ENCODE data around the gene DOCK4. TPM values are rescaled to one million over a fixed set of nuclear protein-coding genes. Genes with fewer than 3 reads are reported as not detected.

DOCK4 gene
- total RNA-seq, 6 experiments from 2014 or later: 9.4 to 29.9 (median 22.8) TPM

GRCh38 chr7:112215787-112216186, 9.6 kb upstream of the DOCK4 start:
- Histone ChIP-seq H3K27me3 (no peaks in the 10 kb centered on the region), H3K27ac (no peak overlapping the region), H3K4me3 (no peak overlapping the region), H3K36me3 (no peaks in the 10 kb centered on the region), H3K9me3 (no peaks in the 10 kb centered on the region), H3K4me1 (peaks cover 0 to 27% (median 4%) of the 10 kb centered on the region in 4 donors)
- TF ChIP-seq POLR2A (IDR thresholded peaks at IDR 0.05) (no peak), CTCF (IDR thresholded peaks at IDR 0.05) (no peak)
- ATAC-seq (no peak), DNase-seq (no peak)
- intact Hi-C loops (cut with DNase I): no loop called here
- WGBS (ENCODE audit: insufficient coverage, low coverage, low lambda C conversion rate, missing lambda C conversion rate): 68% methylated on average over 4 of the region's 4 CpGs

- peaks cover 0 to 36% (median 7%) of the 10 kb centered on the region in 4 donors for H3K4me1 ChIP-seq
- WGBS (ENCODE audit: insufficient coverage, low coverage, low lambda C conversion rate, missing lambda C conversion rate): 91% methylated on average over 1 of the region's 2 CpGs
Measured at GRCh38 chr7:112214883-112215282, 8.7 kb upstream of the DOCK4 start.

GRCh38 chr7:112214268-112214667, 8.1 kb upstream of the DOCK4 start:
- DNase-seq (no peak), ATAC-seq (no peak)
- Histone ChIP-seq H3K27ac (no peak overlapping the region), H3K9me3 (no peaks in the 10 kb centered on the region), H3K27me3 (no peaks in the 10 kb centered on the region), H3K4me3 (no peak overlapping the region), H3K4me1 (peaks cover 0 to 42% (median 7%) of the 10 kb centered on the region in 4 donors), H3K36me3 (no peaks in the 10 kb centered on the region)
- intact Hi-C loops (cut with DNase I): no loop called here
- TF ChIP-seq CTCF (IDR thresholded peaks at IDR 0.05) (no peak), POLR2A (IDR thresholded peaks at IDR 0.05) (no peak)

More at GRCh38 chr7:112214883-112215282, 8.7 kb upstream of the DOCK4 start:
- TF ChIP-seq CTCF (IDR thresholded peaks at IDR 0.05): no peak
- TF ChIP-seq POLR2A (IDR thresholded peaks at IDR 0.05): no peak
- Histone ChIP-seq H3K27ac (no peak overlapping the region), H3K4me3 (no peak overlapping the region), H3K27me3 (no peaks in the 10 kb centered on the region), H3K9me3 (no peaks in the 10 kb centered on the region), H3K36me3 (no peaks in the 10 kb centered on the region)
- DNase-seq (no peak), ATAC-seq (no peak)
- intact Hi-C loops (cut with DNase I): no loop called here

- WGBS (ENCODE audit: insufficient coverage, low coverage, low lambda C conversion rate, missing lambda C conversion rate): 75% methylated on average over 1 of the region's 1 CpG
- no peaks in the 10 kb centered on the region for H3K9me3 ChIP-seq
- peaks cover 0 to 45% (median 7%) of the 10 kb centered on the region in 4 donors for H3K4me1 ChIP-seq
- intact Hi-C loops (cut with DNase I): no loop called here
- no peaks in the 10 kb centered on the region for H3K27me3 ChIP-seq
- TF ChIP-seq CTCF (IDR thresholded peaks at IDR 0.05): no peak
- TF ChIP-seq POLR2A (IDR thresholded peaks at IDR 0.05): no peak
- no peak overlapping the region for H3K4me3 ChIP-seq
- no peaks in the 10 kb centered on the region for H3K36me3 ChIP-seq
- DNase-seq (no peak), ATAC-seq (no peak)
- H3K27ac ChIP-seq: no peak overlapping the region
Measured at GRCh38 chr7:112213735-112214134, 7.5 kb upstream of the DOCK4 start.

- no peaks in the 10 kb centered on the region for H3K27me3 ChIP-seq
- 90% methylated on average over 2 of the region's 2 CpGs for WGBS (ENCODE audit: insufficient coverage, low coverage, low lambda C conversion rate, missing lambda C conversion rate)
- no peak overlapping the region for H3K4me3 ChIP-seq
- peak overlapping the region in 1 of 3 donors; percentile 69 for H3K27ac ChIP-seq
- ATAC-seq: peak in 1 of 4 donors; percentile 11
- DNase-seq: no peak
- no peaks in the 10 kb centered on the region for H3K36me3 ChIP-seq
- intact Hi-C loops (cut with DNase I): no loop called here
- TF ChIP-seq CTCF (IDR thresholded peaks at IDR 0.05) (no peak), POLR2A (IDR thresholded peaks at IDR 0.05) (no peak)
- H3K9me3 ChIP-seq: no peaks in the 10 kb centered on the region
- peaks cover 0 to 51% (median 7%) of the 10 kb centered on the region in 4 donors for H3K4me1 ChIP-seq
Measured at GRCh38 chr7:112212571-112212970, 6.4 kb upstream of the DOCK4 start.
